Measurements from ENCODE around the gene SHOX.

The SHOX gene

DNA sequence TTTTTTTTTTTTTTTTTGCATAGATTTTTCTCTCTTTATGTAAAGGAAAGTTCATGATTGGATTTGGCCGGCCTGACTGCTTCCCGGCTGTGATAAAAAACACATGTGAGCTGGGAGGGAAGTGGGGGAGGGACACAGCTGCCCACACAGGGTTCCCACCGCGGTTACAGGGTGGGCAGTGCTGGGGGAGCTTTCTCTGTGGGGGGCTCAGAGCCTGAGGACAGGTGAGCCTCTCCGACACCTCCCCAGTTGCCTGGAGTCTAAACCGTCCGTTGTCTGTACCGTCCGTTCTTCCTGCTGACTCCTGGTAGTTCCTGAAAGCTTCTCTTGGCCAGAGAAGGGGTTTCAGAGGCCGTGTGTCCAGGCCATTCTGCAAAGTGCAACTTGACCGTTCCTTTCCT is 21.8 kb downstream of the SHOX start:
- no peak for DNase-seq (ENCODE audit: low read depth)
- no peak overlapping the region for H3K4me3 ChIP-seq (ENCODE audit: control insufficient read depth, low read depth, low read length)
- TF ChIP-seq, protein P1, sequence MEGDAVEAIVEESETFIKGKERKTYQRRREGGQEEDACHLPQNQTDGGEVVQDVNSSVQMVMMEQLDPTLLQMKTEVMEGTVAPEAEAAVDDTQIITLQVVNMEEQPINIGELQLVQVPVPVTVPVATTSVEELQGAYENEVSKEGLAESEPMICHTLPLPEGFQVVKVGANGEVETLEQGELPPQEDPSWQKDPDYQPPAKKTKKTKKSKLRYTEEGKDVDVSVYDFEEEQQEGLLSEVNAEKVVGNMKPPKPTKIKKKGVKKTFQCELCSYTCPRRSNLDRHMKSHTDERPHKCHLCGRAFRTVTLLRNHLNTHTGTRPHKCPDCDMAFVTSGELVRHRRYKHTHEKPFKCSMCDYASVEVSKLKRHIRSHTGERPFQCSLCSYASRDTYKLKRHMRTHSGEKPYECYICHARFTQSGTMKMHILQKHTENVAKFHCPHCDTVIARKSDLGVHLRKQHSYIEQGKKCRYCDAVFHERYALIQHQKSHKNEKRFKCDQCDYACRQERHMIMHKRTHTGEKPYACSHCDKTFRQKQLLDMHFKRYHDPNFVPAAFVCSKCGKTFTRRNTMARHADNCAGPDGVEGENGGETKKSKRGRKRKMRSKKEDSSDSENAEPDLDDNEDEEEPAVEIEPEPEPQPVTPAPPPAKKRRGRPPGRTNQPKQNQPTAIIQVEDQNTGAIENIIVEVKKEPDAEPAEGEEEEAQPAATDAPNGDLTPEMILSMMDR (conservative IDR thresholded peaks at IDR 0.05; ENCODE audit: control insufficient read depth, insufficient read depth, low read depth, low read length), result no peak

DNA sequence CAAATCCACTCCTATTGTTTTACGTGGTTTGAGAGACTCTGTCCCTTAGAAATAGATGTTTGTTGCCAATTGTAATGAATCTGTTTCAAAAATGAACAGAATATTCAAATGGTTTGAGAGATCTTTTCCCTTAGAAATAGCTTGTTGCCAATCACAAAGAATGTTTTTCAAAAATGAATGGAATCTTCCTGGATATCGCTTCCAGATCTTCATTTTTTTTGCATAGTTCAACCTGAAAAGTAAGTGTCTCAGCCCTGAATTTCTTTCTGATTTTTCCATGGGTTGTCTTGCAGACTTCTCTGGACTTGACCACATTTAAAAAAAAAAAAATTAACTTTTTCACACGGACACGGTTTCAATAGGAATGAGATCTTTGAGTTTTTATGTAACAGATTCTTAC is 22.7 kb downstream of the SHOX start:
- no peak for DNase-seq (ENCODE audit: low read depth)
- TF ChIP-seq, protein P1 (conservative IDR thresholded peaks at IDR 0.05; ENCODE audit: control insufficient read depth, insufficient read depth, low read depth, low read length), result no peak
- H3K4me3 ChIP-seq (ENCODE audit: control insufficient read depth, low read depth, low read length), result no peak overlapping the region

DNA sequence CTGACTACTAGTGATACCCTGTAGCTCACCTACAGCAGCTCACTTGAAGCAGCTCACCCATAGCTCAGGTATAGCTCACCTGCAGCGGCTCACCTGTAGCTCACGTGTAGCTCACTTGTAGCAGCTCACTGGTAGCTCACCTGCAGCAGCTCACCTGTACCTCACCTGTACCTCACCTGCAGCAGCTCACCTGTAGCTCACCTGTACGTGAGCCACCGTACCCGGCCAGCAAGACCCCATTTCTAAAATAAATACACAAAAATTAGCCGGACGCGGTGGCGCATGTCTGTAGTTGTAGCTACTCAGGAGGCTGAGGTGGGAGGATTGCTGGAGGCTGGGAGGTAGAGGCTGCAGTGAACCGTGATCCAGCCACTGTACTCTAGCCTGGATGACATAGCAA is 30.6 kb downstream of the SHOX start:
- TF ChIP-seq, protein P1 (conservative IDR thresholded peaks at IDR 0.05; ENCODE audit: control insufficient read depth, insufficient read depth, low read depth, low read length), result no peak
- no peak for DNase-seq (ENCODE audit: low read depth)
- H3K4me3 ChIP-seq (ENCODE audit: control insufficient read depth, low read depth, low read length), result no peak overlapping the region

DNA sequence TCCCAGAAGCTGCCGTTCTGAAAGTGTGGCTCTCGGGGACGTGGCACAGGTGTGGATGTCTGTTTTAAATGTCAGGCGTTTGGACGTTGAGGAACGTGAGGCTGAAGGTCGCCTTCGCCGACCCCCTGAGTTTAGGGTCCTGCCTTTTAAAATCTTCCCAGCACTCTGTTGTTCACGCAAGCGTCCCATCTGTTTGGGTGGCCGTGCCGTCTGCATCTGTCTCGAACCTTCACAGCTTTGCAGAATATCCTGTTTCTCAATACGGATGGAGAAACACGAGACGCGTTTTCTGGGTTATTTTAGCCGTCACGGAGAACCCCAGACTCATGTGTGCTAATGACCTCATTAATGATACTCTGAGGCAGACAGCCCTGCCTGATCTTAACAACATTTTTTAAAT is 31.5 kb downstream of the SHOX start:
- no peak overlapping the region for H3K4me3 ChIP-seq (ENCODE audit: control insufficient read depth, low read depth, low read length)
- TF ChIP-seq, protein P1 (conservative IDR thresholded peaks at IDR 0.05; ENCODE audit: control insufficient read depth, insufficient read depth, low read depth, low read length), result no peak
- no peak for DNase-seq (ENCODE audit: low read depth)

DNA sequence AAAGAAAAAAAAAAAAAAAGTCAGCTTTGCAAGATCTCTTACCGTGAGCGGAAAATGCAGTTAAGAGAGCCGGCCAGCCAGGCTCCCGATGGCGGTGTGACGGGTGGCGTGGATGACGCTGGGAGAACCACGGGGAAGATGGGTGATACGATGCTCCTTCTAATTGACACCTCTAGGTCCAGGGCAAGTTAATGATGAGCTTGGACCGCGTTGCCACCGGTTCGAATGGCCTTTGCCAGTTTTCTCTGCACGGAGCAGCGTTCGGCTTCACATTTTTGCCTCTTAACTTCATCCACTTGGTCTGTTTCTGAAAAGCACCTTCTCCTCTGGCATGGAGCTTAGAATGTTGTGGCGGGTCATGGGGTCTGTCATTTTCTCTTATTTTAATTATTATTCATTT is 33.2 kb downstream of the SHOX start:
- no peak for DNase-seq (ENCODE audit: low read depth)
- TF ChIP-seq, protein P1 (conservative IDR thresholded peaks at IDR 0.05; ENCODE audit: control insufficient read depth, insufficient read depth, low read depth, low read length), result no peak
- no peak overlapping the region for H3K4me3 ChIP-seq (ENCODE audit: control insufficient read depth, low read depth, low read length)

DNA sequence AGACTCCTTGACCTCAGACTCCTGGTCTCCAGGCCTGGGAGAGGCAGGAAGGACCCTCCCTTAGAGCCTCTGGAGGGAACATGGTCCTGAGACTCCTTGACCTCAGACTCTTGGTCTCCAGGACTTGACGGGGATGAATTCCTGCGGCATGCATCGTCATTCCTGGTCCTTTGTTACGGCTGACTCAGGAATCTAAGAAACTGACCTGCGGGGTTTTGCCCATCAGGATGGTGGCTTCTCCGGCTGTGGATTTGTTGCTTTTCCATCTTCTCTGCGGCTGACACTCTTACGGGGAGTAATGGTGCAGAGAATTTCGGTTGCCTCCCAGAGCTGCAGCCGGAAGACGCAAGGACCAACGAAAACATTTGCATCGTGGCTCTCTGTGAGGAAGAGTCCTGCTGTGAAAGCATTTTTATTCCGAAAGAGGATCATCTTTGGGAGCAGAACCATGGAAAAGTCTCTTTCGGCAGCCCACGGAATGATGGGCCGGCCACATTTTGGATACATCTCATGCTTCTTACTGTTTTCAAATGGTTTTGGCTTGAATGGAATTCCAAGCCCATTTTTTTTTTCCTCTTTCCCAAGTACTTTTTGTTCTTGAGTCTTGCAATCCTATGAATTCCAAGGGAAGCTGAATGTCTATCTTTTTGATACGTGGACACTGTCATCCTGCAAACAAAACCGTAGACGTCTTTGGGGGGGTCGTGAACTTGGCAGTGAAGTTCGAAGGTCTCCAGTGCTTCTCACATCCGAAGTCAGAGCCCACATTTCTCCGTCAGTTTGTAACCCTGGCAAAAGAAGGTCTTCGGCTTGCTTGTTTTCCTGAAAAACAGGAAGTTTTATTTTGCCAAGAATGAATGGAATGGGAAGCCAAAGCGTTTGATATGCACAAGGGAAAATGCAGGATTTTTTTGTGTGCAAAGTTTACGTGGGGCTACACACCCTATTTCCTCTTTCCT is 36.5 kb downstream of the SHOX start:
- no peak for DNase-seq (ENCODE audit: low read depth)
- H3K4me3 ChIP-seq (ENCODE audit: control insufficient read depth, low read depth, low read length), result no peak overlapping the region
- TF ChIP-seq, protein P1 (conservative IDR thresholded peaks at IDR 0.05; ENCODE audit: control insufficient read depth, insufficient read depth, low read depth, low read length), result no peak
